Activated naive CD4-positive, alpha-beta T cell (primary cell): ENCODE results near the gene RTL1.

Source experiments
- DNase-seq, 4 experiments: peaks; one replicate each; lab custom pipeline; 2025; lab: John Stamatoyannopoulos, UW

RTL1 gene

DNA sequence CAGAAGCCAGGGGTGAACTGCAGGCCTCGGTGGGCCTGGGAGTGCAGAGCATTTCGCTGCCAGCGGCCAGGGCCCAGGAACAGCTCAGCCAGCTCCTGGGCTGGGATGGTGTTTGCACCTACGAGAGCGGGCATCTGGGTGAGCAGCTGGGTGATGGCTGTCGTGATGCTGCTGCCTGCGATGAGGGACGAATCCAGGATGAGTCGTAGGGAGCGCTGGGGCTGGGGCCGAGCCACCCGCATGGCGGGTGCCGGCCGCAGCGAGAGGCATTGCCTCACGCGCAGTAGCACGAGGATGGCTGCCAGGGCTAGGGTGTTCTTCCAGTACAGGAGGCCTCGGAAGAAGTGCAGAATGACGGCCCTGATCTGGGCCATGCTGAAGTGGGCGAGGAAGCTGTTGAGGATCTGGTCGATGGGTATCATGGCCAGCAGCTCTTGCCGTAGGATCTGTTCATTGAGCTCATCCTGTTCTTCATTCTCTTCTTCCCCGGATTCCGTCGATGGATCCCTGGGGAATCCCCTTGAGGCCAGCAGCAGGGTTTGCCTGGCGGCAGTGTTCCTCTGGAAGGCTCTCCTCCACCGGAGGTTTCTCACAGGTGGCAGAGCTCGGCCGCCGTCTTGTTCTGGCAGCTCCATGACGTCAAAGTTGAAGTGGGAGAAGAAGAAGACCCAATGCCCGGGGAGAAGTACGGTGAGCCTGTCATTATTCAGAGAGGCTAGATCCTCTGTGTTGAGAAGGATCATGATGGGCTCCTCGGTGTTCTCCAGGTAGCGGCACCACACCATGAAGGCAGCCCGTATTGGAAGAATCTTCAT is 22.1 kb downstream of the RTL1 start:
- DNase-seq, result no peak

DNA sequence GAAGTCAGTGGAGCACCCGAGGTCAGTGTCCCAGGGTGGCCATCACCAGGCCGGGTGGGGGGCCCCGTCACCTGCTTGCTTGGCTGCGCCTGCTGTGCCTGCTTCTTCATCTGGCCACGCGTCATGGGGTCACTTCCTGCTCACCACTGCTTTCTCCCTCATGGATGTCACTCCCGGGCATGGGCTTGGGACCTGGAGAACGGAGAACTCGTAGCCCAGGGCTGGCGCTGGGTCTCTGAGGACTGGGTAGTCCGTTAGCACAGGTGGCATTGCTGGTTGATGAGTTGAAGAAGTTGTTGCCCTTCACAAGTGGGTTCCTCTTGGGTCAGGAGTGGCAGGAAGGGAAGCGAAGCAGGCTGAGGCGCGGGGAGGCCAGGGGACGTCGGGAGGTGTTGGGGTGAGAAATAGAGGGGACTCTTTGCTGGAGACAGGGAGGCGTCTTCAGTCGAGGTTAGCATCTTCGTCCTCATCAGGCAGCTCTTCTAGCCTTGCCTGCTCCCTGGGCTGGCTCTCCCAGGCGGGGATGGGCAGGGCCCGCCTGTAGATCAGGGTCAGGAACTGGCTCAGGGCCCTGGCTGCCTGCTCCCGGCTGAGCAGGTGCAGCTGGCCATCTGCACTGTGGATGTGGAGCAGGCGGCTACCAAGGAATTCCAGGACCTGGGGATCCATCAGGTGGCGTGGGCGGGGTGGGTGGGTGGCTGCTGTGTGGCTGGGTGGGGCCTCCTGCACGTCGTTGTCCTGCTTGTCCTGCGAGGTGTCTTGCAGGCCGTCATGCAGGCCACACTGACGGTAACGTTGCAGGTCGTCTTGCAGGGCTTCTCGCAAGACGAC is 23.0 kb downstream of the RTL1 start:
- no peak for DNase-seq

DNA sequence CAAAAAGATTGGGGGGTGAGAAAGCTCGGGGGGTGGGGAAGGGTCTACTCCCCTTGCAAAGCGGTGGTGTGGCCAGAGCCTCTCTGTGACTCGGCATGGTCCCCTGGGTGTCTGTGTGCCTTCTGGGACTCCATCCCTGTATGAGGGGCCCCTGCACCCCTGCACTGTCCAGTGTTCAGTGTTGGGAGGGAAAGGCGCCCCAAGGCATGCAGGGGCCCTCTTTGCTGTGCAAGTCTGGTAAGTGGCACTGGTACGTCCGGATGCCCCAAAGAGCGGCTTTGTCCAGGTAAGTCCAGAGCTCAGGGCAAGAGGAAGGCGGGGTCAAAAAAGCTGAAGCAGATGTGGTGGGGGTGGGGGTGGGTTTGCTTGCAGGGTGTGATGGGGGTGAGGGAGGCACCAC is 23.7 kb downstream of the RTL1 start:
- no peak for DNase-seq

DNA sequence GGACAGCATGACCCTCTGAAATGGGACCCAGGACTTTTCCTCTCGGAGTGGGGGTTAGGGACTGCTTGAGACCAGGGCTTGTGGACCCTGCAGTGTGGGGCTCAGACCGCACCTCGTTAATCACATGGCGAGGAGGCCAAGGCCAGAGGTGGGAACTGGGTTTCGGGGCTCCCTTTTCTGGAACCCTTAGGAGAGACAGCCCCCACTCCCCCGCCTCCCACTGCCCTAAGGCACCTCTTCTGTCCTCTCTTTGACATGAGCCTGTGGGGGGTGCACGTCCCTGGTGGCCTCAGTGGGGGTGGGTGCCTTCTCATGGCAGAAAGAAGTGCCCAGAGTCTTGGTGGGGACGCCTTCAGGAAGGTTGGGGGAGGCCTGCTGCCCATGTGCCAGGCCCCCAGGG is 24.3 kb downstream of the RTL1 start:
- no peak for DNase-seq

DNA sequence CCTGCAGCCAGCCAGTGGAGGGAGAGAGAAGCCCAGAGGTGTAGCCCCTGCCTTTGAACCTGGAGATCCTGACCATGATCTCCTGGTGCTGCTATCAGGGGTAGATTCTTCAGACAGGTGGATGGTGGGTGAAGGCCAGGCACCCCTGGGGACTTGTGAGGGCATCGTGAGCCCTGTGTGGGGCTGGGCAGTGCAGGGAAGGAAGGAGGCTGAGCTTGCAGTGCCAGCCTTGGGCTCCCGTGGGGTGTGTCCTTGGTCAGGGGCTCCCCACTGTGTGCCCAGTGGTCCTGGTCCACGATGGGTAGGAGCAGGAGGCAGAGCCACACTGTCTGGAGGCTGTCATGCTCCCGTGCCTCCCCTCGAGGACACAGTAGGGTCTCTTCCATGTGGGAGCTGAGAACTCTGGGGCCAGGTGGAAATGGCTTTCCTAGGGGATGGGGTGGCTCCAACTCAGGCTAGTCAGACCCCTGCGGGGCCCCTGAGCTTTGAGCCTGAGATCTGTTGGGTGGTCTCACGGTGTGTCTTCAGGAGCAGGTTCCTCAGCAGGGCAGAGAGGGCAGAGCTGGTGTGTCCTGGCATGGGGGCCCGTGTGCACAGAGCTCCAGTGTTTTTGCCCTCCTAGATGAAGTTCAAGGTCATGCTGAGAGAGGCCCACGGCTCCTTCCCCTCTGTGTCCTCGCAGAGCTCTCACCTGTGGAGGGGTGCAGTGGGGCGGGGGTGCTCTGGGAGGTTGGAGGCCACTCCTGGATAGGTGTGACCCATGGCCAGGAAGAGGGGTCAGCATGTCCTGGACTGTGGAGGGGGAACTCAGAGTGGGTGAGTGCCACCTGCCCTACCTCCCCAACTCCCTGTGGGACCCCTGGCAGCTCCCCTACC is 25.0 kb downstream of the RTL1 start:
- DNase-seq, result no peak

DNA sequence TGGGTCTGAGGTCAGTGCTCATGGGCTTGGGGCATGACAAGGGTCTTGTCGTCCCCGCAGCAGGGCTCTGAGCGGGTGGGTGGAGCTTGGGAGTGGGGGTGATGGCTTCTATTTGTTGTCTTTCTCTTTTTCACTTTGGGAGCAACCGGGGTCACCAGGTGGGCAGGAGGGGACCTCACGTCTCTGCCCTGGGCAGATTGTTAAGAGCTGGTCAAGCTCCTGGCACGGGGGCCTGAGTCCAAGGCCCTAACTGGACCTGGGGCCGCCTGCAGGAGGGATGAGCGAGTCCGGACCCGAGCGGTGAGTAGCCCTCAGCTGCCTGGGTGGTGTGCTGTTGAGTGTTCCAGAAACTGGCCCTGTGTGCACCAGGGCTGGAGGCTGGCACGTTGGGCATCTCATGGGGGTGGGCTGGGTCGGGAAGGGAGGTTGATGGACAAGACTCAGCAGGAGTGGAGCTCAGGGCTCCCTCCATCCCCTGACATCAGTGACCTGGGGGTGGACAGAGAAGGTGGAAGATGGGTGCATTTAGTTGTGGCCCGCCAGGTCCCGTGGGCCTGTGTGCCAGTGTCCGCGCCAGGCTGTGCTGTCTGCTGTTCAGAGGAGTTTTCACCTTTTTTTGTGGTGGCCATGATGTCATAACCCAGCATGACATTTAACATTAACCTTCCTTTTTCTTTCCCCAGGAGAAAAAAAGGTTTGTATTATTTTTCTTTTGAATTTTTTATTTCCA is 27.5 kb downstream of the RTL1 start:
- DNase-seq, result no peak

DNA sequence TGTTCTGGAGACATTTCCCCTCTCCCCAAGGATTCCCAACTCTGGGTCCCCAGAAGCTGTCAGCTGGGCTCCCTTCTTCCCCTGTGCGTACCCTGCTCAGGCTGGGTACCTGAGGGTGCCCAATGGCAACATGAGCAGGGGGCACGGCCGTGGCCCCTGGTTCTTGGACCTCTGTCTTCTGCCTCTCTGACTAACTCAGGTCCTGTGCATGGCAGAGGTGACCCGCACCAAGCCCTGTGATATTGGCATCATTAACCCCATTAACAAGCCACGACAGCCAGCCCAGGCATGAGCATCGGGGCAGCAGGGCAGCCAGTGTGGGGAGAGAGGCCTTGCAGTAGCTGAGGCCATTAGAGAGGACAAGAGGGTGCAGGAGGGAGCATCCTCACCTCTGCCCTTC is 28.4 kb downstream of the RTL1 start:
- DNase-seq, result no peak

DNA sequence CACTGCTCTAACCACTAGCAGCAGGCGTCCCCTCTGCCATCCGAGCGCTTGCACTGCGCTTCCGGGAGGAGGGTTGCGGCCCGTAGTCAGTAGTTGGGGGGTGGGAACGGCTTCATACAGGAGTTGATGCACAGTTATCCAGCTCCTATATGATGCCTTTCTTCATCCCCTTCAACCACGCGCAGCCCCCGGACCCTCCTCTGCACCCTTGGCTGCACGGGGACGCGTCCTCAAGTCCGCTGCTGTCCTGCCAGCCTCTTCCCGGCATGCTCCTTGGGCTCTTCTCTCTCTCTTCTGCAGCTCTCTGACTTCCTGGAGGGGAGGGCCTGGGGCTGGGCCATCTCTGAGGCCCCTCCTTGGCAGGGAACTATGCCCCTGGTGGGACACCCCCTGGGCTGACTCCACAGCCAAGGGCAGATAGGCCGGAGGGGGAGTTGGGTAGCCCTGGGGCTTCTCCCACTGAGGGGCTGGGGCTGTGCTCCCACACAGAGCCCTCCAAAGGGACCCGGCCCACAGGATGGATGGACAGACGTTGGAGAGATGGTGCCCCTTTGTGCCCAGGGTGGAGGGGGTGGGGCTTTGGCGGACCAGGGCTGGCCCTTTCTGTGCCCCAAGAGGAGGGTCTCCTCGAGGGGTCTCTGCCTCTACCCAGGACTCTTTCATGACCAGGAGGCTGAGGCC is 29.0 kb downstream of the RTL1 start:
- no peak for DNase-seq

DNA sequence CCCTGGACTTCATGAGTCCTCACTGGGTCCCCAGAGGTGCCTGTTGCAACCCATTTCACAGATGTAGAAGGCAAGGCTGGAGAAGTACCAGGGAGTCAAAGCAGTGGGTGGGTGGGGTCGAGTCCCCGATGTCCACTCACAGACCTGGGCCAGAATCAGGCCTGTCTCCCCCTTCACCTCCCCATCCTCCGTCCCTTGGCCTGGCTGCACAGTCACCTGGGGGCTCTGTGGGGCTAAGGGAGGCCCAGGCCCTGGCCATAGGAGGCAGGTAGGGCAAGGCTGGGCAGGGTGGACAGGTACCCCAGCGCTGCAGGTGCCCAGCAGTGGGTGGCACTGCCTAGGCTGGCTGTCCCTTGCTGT is 29.5 kb downstream of the RTL1 start:
- no peak for DNase-seq

DNA sequence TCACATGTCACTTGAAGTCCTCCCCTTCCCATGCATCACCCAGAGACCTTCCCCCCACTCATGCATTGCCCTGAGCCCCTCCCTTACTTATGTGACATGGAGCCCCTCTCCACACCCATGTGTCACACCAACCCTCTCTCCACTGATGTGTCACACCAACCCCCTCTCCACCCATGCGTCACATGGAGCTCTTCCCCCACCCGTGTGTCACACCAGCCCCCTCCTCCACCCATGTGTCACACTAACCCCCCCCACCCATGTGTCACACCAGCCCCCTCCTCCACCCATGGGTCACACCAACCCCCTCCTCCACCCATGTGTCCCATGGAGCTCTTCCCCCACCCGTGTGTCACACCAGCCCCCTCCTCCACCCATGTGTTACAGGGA is 30.4 kb downstream of the RTL1 start:
- no peak for DNase-seq

DNA sequence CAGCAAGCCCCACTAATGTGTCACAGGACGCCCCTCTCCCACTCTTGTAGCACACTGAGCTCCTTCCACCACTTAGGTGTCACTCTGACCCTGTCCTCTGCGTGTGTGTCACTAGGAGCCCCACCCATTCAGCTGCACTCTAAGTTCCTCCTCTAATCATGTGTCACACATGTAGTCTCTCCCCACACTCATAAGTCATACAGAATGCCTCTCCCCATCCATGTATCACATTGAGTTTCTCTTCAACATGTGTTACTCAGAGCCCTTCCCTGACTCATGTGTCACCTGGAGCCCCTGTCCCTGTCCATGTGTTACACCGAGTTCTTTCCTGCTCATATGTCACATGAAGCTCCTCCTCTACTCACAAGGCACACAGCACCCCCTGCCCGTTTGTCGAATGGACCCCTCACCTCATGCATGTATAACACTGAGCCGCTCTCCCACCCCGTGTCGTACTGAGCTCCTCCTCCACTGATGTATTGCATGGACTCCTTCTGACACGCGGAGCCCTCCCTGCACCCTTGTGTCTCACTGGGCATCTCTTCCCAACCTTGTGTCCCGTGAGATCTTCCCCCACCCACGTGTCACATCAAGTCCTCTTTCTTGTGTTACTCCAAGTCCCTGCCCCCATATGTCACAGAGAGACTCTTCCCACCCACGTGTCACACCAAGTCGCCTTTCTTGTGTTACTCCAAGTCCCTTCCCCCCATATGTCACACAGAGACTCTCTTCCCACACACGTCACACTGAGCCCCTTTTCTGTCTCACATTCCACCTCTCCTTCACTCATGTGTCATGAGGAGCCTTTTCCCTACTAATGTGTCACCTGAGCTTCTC is 31.0 kb downstream of the RTL1 start:
- no peak for DNase-seq

DNA sequence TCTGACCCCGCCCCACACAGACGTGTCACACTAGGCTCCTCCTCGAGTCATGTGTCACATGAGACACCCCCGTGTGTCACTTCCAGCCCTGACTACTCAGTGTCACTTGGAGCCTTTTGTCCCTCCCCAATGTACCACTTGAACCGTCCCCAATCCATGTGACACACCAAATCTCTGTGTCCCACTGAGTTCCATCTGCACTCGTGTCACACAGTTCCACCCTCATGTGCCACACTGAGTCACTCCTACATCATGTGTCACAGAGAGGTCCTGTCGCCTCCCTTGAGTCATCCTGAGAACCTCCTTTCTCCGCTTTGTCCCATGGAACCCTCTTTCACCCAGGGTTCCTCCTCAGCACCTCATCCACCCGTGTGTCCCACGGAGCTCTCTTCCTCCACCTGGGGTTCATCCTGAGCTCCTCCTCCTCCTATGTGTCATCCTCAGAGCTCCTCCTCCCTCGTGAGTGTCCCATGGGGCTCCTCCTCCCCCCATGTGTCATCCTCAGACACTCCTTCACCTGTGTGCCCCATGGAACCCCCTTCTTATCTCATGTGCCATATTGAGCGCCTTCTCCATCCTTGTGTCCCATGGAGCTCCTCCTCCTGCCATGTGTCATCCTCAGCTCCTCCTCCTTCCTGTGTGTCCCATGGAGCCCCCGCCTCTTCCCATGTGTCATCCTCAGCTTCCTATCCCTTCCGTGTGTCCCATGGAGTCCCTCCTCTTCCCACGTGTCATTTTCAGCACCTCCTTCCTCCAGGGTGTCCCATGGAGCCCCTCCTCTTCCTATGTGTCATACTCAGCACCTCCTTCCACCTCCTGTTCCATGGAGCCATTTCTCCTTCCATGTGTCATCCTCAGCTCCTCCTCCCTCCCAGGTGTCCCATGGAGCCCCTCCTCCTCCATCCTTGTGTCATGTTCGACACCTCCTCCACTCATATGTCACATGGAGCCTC is 32.0 kb downstream of the RTL1 start:
- DNase-seq, result no peak

DNA sequence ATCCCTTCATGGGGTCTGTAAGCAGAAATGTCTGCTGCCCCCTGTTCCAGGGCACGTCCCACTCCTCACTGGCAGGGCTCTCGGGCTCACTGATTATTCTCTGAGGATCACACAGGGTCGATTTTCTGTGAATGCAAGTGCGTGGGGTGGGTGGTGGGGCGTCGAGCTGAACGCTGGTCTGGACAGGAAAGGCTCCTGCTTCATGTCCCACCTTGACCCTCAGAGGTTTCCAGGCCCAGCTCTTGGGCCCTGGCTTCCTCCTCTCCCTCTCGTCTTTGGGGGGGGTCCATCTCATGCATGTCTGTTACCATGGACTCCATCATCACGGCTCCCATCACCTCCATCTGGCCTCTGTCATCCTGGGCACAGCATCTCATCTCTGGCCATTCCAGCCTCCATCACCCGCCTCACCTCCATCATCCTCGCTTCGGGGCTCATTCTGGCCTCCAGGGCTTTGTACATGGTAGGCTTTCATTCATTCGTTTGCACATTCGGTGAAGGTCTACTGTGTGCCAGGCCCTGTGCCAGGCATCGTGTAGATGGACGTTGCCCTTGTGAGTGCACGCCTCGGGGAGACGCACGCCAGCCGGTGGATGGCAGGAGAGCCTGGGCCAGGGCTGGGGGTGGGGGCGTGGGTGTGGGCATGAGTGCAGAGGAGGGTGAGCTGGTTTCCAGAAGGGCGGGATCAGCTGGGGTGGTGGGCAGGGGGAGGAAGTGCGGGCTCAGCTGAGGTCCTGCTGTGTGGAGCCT is 34.7 kb downstream of the RTL1 start:
- no peak for DNase-seq

DNA sequence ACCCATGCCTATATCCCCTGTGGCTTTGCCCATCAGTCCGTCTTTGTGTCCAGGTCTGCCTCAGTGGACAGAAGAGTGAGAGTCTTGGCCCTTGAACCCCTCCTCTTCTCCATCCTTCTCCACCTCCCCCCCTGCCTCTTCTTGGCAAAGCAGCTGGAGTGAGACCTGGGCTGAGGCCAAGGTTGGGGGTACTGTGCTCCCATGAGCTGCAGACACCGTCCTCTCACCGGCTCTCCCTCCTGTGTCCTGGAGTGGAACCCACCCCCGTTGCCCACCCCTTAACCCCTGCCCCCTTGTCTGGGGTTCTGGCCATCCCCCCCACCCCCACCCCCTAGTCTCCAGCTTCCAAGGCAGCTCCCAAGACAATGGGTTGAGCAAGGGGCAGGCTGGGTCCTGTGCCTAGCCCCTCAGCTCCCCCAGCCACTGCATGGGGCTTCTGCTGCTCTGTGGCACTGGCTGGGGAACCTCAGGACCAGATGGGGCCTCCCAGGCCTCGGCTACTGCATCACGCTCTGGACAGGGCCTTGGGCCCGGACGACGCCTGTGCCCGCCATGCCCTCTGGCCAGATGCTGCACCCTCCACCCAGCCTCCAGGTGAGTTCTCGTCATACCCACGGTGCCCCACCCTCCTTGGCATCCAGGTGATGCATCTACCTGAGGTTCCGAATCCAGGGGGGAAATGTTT is 35.7 kb downstream of the RTL1 start:
- no peak for DNase-seq

DNA sequence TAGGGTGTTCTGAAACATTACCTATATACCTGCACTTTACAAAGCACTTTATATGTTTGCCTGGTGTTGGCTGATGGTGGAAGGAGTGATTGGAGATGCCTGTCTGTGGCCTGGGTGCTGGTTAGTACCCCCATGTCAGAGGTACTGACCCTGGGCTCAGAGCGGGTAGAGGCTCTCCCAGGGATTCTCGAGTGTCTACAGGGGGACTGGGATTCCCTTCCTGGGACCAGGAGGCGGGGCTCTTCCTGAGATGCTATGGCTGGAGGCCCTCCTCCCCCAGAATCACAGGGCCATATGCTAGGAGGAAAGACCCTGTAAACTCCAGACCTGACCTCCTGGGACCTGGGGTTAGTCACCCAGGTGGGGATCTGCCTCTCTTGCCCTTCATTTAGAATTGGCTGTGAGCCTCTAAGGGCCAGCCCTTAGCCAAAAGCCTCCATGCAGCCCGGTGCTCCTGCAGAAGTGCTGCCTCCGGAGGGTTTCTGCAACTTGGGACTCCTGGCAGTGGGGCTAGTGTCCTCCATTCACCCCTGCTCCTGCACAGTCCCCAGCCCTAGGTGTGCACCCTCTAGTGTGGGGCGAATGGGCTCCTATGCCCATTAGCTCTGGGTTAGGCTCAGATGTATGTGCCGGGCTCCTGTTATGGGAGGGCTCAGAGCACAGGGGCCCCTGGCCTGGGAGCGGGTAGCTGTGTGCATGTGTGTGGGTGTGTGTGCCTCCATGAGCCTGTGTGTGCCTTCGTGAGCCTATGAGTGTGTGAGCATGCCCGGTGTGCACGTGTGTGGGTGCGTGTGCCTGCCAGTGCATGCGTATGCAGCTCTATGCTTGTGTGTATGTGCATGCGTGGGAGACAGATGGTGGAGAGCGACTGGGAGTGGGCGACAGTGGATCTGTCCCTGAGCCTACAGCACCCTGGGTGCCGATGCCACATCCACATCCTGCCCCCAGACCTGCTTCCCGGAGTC is 36.6 kb downstream of the RTL1 start:
- no peak for DNase-seq
